ENCODE data around the gene DPP4. TPM values are rescaled to one million over a fixed set of nuclear protein-coding genes. Genes with fewer than 3 reads are reported as not detected.

The DPP4 gene
- total and polyA plus RNA-seq, 2 experiments from 2014 or later = 1.5 to 2.8 TPM

GRCh38 chr2:162006337-162006736, 67.7 kb downstream of the DPP4 start (continued):
- no peak for TF ChIP-seq ZNF462 (CRISPR knock-in tag; IDR thresholded peaks at IDR 0.05)

GRCh38 chr2:162004031-162004430, 70.0 kb downstream of the DPP4 start:
- no peaks in the 10 kb centered on the region for H3K27me3 ChIP-seq (ENCODE audit: insufficient read depth)
- H3K4me3 ChIP-seq = no peak overlapping the region
- Mint-ChIP-seq H3K9me3 (no peaks in the 10 kb centered on the region; the same call in 2 of the 3 replicates), H3K36me3 (ENCODE audit: low read depth) (no peaks in the 10 kb centered on the region; the same call in 1 of the 3 replicates), H3K27ac (peak overlapping the region; percentile 15; the same call in 1 of the 2 replicates), H3K4me1 (peaks cover 41% of the 10 kb centered on the region), H3K4me3 (no peak overlapping the region), H3K27me3 (ENCODE audit: insufficient read depth, low read depth, poor library complexity) (no peaks in the 10 kb centered on the region)
- H3K27ac ChIP-seq (ENCODE audit: low read depth) = no peak overlapping the region
- H3F3A ChIP-seq (replicated peaks; ENCODE audit: low read depth) = no peaks in the 10 kb centered on the region
- H2AFZ ChIP-seq = no peak overlapping the region
- H3K4me2 ChIP-seq = no peak overlapping the region
- no peaks in the 10 kb centered on the region for H4K20me1 ChIP-seq (replicated peaks; ENCODE audit: insufficient read depth)
- H3K79me2 ChIP-seq (replicated peaks; ENCODE audit: insufficient read depth) = no peaks in the 10 kb centered on the region
- ATAC-seq (no peak), DNase-seq (ENCODE audit: low spot score) (no peak)
- peaks cover 4% of the 10 kb centered on the region; the same call in 1 of the 2 replicates for H3K9me2 ChIP-seq (ENCODE audit: insufficient read depth)
- H3K36me3 ChIP-seq (ENCODE audit: insufficient read depth) = no peaks in the 10 kb centered on the region
- H3K4me1 ChIP-seq (ENCODE audit: insufficient read depth) = peaks cover 31% of the 10 kb centered on the region
- TF ChIP-seq ETS1 (IDR thresholded peaks at IDR 0.05) (no peak), EZH2phosphoT487 (IDR thresholded peaks at IDR 0.05; ENCODE audit: unreplicated experiment) (no peak), JUNB (IDR thresholded peaks at IDR 0.05; ENCODE audit: unreplicated experiment) (no peak), ZNF462 (CRISPR knock-in tag; IDR thresholded peaks at IDR 0.05) (no peak), NANOG (IDR thresholded peaks at IDR 0.05; ENCODE audit: borderline replicate concordance) (no peak), ZNF114 (CRISPR knock-in tag; IDR thresholded peaks at IDR 0.05) (no peak), CREB1 (CRISPR knock-in tag; IDR thresholded peaks at IDR 0.05; ENCODE audit: low read depth) (no peak), STAT1 (IDR thresholded peaks at IDR 0.05; ENCODE audit: unreplicated experiment) (no peak)

All from GM23338 (cell line).